ENCODE results near the gene MYBPC2.

DNA sequence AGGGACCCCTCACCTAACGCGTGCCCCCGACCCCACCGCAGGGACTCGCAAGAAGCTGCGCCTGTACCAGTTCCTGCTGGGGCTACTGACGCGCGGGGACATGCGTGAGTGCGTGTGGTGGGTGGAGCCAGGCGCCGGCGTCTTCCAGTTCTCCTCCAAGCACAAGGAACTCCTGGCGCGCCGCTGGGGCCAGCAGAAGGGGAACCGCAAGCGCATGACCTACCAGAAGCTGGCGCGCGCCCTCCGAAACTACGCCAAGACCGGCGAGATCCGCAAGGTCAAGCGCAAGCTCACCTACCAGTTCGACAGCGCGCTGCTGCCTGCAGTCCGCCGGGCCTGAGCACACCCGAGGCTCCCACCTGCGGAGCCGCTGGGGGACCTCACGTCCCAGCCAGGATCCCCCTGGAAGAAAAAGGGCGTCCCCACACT is 4.7 kb upstream of the MYBPC2 start:
- TF ChIP-seq ZFP3 (CRISPR knock-in tag; IDR thresholded peaks at IDR 0.05) (no peak), RARB (CRISPR knock-in tag; IDR thresholded peaks at IDR 0.05) (no peak), ZC3H10 (CRISPR knock-in tag; IDR thresholded peaks at IDR 0.05) (no peak), OSR1 (CRISPR knock-in tag; IDR thresholded peaks at IDR 0.05) (no peak), ISL1 (CRISPR knock-in tag; IDR thresholded peaks at IDR 0.05) (no peak)
- TF ChIP-seq, protein P1, sequence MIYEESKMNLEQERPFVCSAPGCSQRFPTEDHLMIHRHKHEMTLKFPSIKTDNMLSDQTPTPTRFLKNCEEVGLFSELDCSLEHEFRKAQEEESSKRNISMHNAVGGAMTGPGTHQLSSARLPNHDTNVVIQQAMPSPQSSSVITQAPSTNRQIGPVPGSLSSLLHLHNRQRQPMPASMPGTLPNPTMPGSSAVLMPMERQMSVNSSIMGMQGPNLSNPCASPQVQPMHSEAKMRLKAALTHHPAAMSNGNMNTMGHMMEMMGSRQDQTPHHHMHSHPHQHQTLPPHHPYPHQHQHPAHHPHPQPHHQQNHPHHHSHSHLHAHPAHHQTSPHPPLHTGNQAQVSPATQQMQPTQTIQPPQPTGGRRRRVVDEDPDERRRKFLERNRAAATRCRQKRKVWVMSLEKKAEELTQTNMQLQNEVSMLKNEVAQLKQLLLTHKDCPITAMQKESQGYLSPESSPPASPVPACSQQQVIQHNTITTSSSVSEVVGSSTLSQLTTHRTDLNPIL (CRISPR knock-in tag; IDR thresholded peaks at IDR 0.05; ENCODE audit: low read depth): no peak
- TF ChIP-seq, protein P2, sequence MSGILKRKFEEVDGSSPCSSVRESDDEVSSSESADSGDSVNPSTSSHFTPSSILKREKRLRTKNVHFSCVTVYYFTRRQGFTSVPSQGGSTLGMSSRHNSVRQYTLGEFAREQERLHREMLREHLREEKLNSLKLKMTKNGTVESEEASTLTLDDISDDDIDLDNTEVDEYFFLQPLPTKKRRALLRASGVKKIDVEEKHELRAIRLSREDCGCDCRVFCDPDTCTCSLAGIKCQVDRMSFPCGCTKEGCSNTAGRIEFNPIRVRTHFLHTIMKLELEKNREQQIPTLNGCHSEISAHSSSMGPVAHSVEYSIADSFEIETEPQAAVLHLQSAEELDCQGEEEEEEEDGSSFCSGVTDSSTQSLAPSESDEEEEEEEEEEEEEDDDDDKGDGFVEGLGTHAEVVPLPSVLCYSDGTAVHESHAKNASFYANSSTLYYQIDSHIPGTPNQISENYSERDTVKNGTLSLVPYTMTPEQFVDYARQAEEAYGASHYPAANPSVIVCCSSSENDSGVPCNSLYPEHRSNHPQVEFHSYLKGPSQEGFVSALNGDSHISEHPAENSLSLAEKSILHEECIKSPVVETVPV (CRISPR knock-in tag; IDR thresholded peaks at IDR 0.05): no peak
- TF ChIP-seq, protein P3, sequence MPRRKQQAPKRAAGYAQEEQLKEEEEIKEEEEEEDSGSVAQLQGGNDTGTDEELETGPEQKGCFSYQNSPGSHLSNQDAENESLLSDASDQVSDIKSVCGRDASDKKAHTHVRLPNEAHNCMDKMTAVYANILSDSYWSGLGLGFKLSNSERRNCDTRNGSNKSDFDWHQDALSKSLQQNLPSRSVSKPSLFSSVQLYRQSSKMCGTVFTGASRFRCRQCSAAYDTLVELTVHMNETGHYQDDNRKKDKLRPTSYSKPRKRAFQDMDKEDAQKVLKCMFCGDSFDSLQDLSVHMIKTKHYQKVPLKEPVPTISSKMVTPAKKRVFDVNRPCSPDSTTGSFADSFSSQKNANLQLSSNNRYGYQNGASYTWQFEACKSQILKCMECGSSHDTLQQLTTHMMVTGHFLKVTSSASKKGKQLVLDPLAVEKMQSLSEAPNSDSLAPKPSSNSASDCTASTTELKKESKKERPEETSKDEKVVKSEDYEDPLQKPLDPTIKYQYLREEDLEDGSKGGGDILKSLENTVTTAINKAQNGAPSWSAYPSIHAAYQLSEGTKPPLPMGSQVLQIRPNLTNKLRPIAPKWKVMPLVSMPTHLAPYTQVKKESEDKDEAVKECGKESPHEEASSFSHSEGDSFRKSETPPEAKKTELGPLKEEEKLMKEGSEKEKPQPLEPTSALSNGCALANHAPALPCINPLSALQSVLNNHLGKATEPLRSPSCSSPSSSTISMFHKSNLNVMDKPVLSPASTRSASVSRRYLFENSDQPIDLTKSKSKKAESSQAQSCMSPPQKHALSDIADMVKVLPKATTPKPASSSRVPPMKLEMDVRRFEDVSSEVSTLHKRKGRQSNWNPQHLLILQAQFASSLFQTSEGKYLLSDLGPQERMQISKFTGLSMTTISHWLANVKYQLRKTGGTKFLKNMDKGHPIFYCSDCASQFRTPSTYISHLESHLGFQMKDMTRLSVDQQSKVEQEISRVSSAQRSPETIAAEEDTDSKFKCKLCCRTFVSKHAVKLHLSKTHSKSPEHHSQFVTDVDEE (CRISPR knock-in tag; IDR thresholded peaks at IDR 0.05): no peak
- TF ChIP-seq, protein P4, sequence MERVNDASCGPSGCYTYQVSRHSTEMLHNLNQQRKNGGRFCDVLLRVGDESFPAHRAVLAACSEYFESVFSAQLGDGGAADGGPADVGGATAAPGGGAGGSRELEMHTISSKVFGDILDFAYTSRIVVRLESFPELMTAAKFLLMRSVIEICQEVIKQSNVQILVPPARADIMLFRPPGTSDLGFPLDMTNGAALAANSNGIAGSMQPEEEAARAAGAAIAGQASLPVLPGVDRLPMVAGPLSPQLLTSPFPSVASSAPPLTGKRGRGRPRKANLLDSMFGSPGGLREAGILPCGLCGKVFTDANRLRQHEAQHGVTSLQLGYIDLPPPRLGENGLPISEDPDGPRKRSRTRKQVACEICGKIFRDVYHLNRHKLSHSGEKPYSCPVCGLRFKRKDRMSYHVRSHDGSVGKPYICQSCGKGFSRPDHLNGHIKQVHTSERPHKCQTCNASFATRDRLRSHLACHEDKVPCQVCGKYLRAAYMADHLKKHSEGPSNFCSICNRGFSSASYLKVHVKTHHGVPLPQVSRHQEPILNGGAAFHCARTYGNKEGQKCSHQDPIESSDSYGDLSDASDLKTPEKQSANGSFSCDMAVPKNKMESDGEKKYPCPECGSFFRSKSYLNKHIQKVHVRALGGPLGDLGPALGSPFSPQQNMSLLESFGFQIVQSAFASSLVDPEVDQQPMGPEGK (CRISPR knock-in tag; IDR thresholded peaks at IDR 0.05; ENCODE audit: borderline replicate concordance): no peak

All from SK-N-SH treated with all-trans-retinoic acid at 6 μM for 48 hours (cell line).